ENCODE results near the gene MEGF8.
A peak's percentile ranks its signal among the peaks of the same experiment; 100 is the strongest.

MEGF8 gene

GRCh38 chr19:42287017-42287826 lies 38.2 kb upstream of the MEGF8 start:
- DNase-seq, result no peak

DNA sequence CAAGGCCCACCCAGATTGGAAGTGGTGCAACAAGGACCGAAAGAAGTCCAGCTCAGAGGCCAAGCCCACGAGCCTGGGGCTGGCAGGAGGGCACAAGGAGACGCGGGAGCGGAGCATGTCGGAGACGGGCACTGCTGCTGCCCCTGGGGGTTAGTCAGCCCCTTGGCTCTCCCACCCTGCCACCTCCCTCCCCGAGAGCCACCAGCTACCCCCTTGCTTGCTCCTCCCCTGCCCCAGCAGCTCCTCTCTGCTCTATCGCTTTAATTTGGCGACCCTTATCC lies 37.7 kb upstream of the MEGF8 start:
- no peak for DNase-seq

- no peak for DNase-seq
Measured at GRCh38 chr19:42288387-42288786, 37.0 kb upstream of the MEGF8 start.

GRCh38 chr19:42288881-42289555 lies 36.4 kb upstream of the MEGF8 start:
- DNase-seq, result no peak

DNA sequence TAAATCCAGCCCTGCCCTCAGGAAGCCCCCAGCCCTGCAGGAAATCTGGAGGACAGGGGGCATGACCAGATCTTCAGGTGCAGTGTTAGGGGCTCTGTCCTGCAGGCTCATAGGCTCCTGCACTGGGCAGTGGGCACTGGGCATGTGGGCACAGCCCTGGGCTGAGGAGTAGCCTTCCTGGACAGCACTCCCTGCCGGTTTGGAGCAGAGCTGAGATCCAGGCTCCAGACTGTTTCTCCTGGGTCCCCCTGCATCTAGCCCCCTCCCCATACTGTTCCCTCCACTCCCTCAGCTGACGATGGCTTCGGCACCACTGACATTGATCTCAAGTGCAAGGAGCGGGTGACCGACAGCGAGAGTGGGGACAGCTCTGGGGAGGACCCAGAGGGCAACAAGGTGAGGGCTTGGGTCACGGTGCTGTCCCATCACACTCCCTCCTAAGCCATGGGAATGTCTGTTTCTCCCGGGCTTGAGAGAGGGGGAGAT lies 35.8 kb upstream of the MEGF8 start:
- DNase-seq, result no peak

- no peak for DNase-seq
Measured at GRCh38 chr19:42290136-42290522, 35.3 kb upstream of the MEGF8 start.

DNA sequence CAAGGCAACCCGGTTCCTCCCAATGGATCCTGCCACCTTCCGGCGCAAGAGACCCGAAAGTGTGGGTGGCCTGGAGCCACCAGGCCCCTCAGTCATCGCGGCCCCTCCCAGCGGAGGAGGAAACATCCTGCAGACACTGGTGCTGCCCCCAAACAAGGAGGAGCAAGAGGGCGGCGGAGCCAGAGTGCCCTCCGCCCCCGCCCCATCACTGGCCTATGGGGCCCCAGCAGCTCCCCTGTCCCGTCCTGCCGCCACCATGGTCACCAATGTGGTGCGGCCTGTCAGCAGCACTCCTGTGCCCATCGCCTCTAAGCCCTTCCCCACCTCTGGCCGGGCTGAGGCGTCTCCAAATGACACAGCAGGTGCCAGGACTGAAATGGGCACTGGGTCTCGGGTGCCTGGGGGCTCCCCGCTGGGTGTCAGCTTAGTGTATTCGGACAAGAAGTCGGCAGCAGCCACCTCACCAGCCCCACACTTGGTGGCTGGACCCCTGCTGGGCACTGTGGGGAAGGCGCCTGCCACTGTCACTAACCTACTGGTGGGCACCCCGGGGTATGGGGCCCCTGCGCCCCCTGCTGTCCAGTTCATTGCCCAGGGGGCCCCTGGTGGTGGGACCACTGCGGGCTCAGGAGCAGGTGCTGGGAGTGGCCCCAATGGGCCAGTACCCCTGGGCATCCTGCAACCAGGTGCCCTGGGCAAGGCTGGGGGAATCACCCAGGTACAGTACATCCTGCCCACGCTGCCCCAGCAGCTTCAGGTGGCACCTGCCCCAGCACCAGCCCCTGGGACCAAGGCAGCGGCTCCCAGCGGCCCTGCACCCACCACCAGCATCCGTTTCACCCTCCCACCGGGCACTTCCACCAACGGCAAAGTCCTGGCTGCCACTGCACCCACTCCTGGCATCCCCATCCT lies 34.7 kb upstream of the MEGF8 start:
- DNase-seq, result peak in 1 of 2 experiments; percentile 66

DNA sequence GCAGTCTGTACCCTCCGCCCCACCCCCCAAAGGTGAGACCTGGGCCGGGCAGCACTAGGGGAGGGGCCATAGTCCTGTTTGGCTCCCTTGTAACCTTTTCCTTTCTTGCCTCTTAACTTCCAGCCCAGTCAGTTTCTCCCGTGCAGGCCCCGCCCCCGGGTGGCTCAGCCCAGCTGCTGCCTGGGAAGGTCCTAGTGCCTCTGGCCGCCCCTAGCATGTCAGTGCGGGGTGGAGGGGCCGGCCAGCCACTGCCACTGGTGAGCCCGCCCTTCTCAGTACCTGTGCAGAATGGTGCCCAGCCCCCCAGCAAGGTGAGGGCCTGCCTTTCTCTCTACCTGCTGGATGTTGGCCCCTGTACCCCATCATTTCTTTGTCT lies 34.0 kb upstream of the MEGF8 start:
- peak in 1 of 2 experiments; percentile 38 for DNase-seq

DNA sequence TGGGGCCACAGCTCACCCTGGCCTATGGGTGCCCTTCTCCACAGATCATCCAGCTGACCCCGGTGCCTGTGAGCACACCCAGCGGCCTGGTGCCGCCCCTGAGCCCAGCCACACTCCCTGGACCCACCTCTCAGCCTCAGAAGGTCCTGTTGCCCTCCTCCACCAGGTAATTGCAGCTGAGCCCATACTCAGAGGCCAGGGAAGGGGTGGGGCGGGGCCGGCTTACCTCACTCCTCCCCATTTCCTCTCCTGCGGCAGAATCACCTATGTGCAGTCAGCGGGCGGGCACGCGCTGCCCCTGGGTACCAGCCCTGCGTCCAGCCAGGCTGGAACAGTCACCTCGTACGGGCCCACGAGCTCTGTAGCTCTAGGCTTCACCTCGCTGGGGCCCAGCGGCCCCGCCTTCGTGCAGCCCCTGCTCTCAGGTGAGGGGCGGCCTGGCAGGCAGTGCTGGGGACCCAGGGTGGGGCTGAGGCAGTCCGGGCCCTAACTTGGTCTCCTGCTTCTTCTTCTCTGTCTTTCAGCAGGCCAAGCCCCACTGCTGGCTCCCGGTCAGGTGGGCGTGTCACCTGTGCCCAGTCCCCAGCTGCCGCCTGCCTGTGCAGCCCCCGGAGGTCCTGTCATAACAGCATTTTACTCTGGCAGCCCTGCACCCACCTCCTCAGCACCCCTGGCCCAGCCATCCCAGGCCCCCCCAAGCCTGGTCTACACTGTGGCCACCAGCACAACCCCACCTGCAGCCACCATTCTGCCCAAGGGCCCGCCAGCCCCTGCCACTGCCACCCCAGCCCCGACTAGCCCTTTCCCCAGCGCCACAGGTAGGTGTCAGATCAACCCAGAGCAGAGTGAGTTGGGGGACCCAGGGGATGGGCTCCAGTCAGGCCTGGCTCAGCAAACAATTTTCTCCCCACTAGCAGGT lies 33.1 kb upstream of the MEGF8 start:
- DNase-seq, result no peak

- DNase-seq, result no peak
Measured at GRCh38 chr19:42292963-42293362, 32.5 kb upstream of the MEGF8 start.

GRCh38 chr19:42293540-42293939 lies 31.9 kb upstream of the MEGF8 start:
- DNase-seq, result no peak

DNA sequence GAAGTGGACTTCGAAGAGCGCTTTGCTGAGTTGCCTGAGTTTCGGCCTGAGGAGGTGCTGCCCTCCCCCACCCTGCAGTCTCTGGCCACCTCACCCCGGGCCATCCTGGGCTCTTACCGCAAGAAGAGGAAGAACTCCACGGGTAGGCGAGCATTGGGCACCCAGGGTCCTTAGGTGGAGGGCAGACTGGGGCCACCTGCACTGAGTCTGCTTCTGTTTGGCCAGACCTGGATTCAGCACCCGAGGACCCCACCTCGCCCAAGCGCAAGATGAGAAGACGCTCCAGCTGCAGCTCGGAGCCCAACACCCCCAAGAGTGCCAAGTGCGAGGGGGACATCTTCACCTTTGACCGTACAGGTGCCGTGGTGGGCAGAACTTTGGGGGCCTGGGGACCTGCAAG lies 31.5 kb upstream of the MEGF8 start:
- no peak for DNase-seq

GRCh38 chr19:42294471-42295137 lies 30.8 kb upstream of the MEGF8 start:
- no peak for DNase-seq

DNA sequence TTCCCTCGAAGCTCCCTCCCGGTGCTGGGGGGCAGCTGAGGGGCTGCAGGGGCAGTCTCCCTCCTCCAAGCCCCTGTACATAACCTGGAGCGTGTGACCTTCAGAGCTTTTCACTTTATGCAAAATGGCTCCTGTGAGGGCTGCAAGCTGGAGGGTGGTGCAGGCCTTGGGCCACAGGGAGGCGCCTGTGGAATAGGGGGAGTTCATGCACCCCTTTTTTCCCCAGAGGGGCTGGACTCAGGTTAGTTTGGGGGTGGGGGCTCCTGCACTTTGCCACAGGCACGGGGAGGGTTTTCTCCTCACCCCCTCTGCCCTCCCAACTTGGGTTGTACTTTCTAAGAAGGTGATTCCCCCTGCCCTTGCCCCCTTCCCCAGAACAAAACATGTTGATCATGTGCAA lies 30.1 kb upstream of the MEGF8 start:
- DNase-seq, result no peak

DNA sequence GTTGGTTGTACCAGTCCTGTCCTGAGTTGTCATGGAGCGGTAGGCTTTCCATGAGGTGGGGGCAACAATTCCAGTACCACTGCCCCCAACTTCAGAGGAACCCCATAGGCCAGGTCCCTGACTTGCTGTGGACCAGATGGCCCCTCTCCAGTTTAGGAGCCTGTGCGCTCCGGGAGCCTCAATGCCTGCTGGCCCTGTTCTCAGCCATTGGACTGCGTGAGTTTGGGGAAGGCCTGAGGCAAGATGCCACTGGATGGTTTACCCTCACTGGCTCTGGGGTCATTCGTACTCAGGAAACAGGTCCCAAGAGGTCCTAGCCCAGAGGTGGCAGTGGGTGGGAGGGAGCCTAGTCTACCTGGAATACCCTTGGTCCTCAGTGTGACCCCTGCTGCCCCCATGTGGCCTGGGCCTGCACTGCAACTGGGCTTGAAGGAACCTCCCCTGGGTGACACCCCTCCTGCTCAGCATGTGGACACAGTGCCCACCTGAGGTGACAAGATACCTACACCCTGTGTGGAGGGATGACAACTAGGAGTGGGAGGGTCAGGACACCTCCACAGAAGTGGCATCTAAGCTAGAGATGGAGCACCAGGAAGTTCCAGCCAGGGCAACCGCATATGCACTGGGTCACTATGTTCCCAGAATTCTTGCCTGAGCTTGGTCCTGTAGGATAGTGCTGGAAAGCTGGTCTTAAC lies 29.5 kb upstream of the MEGF8 start:
- peak; percentile 60 to 92 for DNase-seq

- no peak for DNase-seq
Measured at GRCh38 chr19:42297039-42297438, 28.4 kb upstream of the MEGF8 start.

DNA sequence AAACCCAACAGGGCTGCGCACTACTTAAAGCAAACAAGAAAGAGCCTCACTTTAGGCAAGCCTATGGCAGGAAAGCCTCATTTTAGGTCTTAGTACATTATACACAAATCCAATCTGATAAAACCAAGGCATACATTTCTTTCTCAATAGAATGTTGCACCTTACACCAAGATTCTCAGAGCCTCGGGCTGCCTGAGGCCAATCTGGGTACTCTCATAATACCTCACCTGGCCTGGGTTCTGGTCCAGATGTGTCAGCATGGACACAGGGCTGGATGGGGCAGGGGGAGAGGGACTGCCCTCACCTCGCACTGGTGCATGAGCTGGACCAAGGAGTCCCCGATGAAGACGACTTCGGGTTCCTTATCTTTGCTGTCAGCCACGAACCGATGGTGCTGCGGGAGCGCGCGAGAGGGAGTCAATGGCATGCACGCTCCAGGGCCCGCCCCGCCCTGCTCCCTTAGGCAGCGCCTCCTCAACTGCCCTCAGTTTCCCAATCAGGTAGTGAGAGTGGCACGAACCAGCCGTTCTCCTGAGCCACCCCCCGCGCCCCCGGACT lies 23.7 kb upstream of the MEGF8 start, which contains the start of gene PRR19:
PRR19 (plus strand) TSS at position 487 of the 558 bp plus-strand sequence. CDS start 7,453 bp downstream, outside the sequence.
- DNase-seq, result peak; percentile 69 to 80

- DNase-seq, result no peak
Measured at GRCh38 chr19:42303101-42303464, 22.4 kb upstream of the MEGF8 start.

DNA sequence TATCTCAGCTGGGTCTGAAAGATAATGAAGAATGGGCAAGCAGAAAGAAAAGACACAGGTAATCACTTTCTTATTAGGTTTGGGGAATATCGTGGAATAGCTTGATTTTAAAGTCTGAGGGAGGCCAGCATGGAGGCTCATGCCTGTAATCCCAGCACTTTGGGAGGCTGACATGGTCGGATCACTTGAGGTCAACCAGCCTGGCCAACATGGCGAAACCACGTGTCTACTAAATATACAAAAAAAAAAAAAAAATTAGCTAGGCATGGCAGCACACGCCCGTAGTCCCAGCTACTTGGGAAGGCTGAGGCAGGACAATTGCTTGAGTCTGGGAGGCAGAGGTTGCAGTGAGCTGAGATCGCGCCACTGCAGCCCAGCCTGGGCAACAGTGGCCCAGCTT lies 21.6 kb upstream of the MEGF8 start:
- DNase-seq, result no peak

DNA sequence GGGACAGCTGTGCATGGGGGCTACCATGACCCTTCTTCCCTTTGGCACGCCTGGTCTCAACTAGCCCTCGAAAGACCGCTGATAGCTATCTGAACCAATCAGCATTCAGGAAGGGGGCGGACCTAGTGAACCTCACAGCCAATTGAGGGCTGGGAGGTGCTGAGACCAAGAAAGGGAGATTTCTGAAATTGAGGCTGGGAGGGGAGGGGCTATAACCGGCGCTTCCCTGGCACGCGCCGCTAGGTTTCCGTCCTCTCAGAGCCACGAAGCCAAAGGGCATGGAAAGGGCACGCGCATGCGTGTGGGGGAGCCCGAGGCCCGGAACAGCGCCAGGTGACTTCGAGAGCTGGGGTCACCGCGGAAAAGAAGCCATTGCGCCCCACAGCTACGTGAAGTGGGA lies 18.8 kb upstream of the MEGF8 start:
- no peak for DNase-seq

DNA sequence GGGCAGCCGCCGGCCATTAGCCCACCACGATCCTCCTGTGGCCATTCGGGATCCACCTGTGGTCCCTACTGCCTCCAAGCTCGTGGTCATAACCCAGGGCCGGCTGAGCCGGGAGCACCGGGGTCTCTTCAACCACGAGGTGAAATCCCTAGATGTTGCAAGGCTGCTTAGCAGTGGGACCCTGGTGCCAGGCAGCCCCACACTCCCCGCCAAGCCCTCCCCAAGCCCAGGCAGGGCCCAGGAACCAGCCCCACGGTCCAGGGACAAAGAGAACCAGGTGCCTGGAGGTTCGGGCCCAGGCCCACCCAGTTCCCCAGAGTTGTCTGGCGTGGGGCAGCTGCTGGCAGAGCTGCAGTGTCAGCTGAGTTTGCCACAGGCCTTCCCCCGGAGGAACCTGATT lies 15.7 kb upstream of the MEGF8 start:
- DNase-seq, result no peak

All from NCI-H526 (cell line).